Measurements from ENCODE around the gene IPCEF1. TPM values are rescaled to one million over a fixed set of nuclear protein-coding genes. Genes with fewer than 3 reads are reported as not detected.
"Not testable (repeated sequence)": the region's sequence is repeated elsewhere in the genome, so short reads cannot be mapped to it uniquely, and the experiment has no call there.

Gene IPCEF1
- total RNA-seq, 1 experiment from 2014 or later: 0.57 TPM

DNA sequence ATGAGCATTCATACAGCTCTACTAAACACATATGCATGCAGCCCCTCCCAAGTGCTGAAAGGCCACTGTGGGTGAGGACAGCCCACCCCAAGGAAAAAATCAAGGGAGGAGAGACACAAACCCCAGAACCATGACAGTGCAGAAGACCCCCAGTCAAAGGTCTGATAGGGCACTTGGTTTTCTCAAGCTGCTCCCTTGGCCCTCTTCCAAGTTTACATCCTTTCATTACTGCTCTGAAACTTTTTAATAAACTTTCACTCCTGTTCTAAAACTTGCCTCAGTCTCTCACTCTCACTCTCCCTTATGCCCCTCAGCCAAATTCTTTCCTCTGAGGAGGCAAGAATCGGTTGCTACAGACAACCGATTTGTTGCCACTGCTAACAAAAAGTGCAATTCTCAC is 24.9 kb downstream of the IPCEF1 start:
- intact Hi-C loops (cut with micrococcal nuclease; ENCODE audit: unreplicated experiment): no loop called here
- no peak for DNase-seq
- Histone ChIP-seq H3K36me3 (ENCODE audit: low read depth) (no peaks in the 10 kb centered on the region), H3K79me2 (ENCODE audit: low read depth) (no peaks in the 10 kb centered on the region), H3K4me2 (no peak overlapping the region), H3K4me3 (no peak overlapping the region), H3K4me1 (replicated peaks; ENCODE audit: insufficient read depth) (no peaks in the 10 kb centered on the region), H3K27ac (no peak overlapping the region), H2AFZ (no peak overlapping the region), H3K27me3 (ENCODE audit: insufficient read depth, low read depth) (no peaks in the 10 kb centered on the region), H4K20me1 (ENCODE audit: insufficient read depth) (no peaks in the 10 kb centered on the region), H3K9me2 (ENCODE audit: insufficient read depth) (no peaks in the 10 kb centered on the region), H3F3A (ENCODE audit: insufficient read depth, low read depth) (no peaks in the 10 kb centered on the region), H3K9me3 (ENCODE audit: insufficient read depth, low read depth) (no peaks in the 10 kb centered on the region)
- CTCF ChIA-PET: no interaction called here
- no peak for TF ChIP-seq EZH2 (IDR thresholded peaks at IDR 0.05; ENCODE audit: low read depth)
- TF ChIP-seq, protein P1, sequence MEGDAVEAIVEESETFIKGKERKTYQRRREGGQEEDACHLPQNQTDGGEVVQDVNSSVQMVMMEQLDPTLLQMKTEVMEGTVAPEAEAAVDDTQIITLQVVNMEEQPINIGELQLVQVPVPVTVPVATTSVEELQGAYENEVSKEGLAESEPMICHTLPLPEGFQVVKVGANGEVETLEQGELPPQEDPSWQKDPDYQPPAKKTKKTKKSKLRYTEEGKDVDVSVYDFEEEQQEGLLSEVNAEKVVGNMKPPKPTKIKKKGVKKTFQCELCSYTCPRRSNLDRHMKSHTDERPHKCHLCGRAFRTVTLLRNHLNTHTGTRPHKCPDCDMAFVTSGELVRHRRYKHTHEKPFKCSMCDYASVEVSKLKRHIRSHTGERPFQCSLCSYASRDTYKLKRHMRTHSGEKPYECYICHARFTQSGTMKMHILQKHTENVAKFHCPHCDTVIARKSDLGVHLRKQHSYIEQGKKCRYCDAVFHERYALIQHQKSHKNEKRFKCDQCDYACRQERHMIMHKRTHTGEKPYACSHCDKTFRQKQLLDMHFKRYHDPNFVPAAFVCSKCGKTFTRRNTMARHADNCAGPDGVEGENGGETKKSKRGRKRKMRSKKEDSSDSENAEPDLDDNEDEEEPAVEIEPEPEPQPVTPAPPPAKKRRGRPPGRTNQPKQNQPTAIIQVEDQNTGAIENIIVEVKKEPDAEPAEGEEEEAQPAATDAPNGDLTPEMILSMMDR (conservative IDR thresholded peaks at IDR 0.05): no peak
- POLR2A ChIA-PET (ENCODE audit: unreplicated experiment): no interaction called here
- BruUV-seq (replicated peaks): no TSS peak

DNA sequence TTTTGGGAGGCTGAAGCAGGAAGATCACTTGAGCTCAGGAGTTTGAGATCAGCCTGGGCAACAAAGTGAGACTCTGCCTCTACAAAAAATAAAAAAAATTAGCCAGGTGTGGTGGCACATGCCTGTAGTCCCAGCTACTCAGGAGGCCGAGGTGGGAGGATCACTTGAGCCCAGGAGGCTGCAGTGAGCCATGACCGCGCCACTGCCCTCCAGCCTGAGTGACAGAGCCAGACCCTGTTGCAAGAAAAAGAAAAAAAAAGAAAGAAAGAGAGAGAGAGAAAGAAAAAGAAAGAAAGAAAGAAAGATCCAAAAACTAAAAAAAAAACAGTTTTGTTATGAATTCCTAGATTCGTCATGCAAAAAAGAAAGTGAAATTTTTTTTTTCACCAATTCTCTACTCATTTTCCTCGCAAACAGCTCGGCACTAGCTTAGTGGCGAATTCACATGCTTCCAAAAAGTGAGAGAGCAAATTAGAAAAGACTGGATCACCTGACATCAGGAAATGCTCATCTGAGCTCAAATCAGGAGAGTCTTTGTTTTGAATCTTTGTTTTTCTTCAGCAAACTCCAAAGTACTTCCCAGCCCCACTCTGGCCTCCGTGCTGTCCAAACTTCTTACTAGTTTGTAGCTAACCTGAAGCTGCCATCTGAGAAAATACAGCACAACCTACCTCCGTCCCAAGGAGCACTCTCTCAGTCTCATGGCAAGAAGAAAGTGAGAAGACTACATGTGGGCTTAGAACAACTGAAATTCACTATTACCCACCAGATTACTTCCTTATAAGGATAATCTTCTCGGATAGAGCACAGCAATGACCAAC is 27.0 kb downstream of the IPCEF1 start:
- TF ChIP-seq, protein P1 (conservative IDR thresholded peaks at IDR 0.05): no peak
- no peak for TF ChIP-seq EZH2 (IDR thresholded peaks at IDR 0.05; ENCODE audit: low read depth)
- Histone ChIP-seq H3K79me2 (ENCODE audit: low read depth) (no peaks in the 10 kb centered on the region), H3K9me3 (ENCODE audit: insufficient read depth, low read depth) (no peaks in the 10 kb centered on the region), H4K20me1 (ENCODE audit: insufficient read depth) (no peaks in the 10 kb centered on the region), H3K27me3 (ENCODE audit: insufficient read depth, low read depth) (no peaks in the 10 kb centered on the region), H3K27ac (no peak overlapping the region), H3K4me2 (no peak overlapping the region), H2AFZ (0 out of 2 replicates have a peak overlapping the region, but pooled peaks have one; percentile 33), H3K4me3 (no peak overlapping the region), H3K9me2 (ENCODE audit: insufficient read depth) (no peaks in the 10 kb centered on the region), H3F3A (ENCODE audit: insufficient read depth, low read depth) (no peaks in the 10 kb centered on the region), H3K36me3 (ENCODE audit: low read depth) (no peaks in the 10 kb centered on the region), H3K4me1 (replicated peaks; ENCODE audit: insufficient read depth) (no peaks in the 10 kb centered on the region)
- intact Hi-C loops (cut with micrococcal nuclease; ENCODE audit: unreplicated experiment): no loop called here
- BruUV-seq (replicated peaks): no TSS peak
- DNase-seq: no peak
- ChIA-PET CTCF (no interaction called here), POLR2A (ENCODE audit: unreplicated experiment) (no interaction called here)

DNA sequence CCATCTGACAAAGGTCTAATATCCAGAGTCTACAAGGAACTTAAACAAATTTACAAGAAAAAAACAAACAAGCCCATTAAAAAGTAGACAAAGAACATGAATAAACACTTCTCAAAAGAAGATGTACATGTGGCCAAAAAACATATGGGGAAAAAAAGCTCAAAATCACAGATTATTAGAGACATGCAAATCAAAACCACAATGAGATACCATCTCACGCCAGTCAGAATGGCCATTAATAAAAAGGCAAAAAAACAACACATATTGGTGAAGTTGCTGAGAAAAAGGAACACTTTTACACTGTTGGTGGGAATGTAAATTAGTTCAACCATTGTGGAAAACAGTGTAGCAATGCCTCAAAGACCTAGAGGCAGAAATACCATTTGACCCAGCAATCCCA is 29.3 kb downstream of the IPCEF1 start:
- H3K27me3 ChIP-seq (ENCODE audit: insufficient read depth, low read depth); intact Hi-C loops (cut with micrococcal nuclease; ENCODE audit: unreplicated experiment); BruUV-seq (replicated peaks); H3K4me1 ChIP-seq (replicated peaks; ENCODE audit: insufficient read depth); H4K20me1 ChIP-seq (ENCODE audit: insufficient read depth); H2AFZ ChIP-seq; H3K4me3 ChIP-seq; H3K9me3 ChIP-seq (ENCODE audit: insufficient read depth, low read depth); H3F3A ChIP-seq (ENCODE audit: insufficient read depth, low read depth); H3K4me2 ChIP-seq; H3K9me2 ChIP-seq (ENCODE audit: insufficient read depth); H3K27ac ChIP-seq; CTCF ChIA-PET; H3K36me3 ChIP-seq (ENCODE audit: low read depth); H3K79me2 ChIP-seq (ENCODE audit: low read depth); DNase-seq: not testable (repeated sequence)
- POLR2A ChIA-PET (ENCODE audit: unreplicated experiment): interaction anchor here (0.6 kb wide), 1 partner anchor 24 kb away, joined by 3 read pairs; no protein-coding TSS in a partner anchor

DNA sequence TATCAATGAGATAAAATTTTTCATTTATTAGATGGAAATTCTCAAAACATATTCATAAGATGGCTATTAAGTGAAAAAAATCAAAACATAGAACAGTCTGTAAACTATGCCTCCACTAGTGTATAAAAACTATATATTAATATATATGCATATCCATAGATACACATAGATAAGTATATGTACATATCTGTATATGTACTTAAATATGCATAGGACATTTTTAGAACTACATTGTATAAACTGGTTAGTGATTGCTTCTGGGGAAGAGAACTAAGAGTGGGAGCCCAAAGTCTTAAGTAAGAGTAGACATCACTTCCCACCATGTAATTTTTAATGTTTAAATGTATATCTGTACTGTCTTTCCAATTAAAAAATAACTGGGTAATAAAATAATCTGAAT is 31.5 kb downstream of the IPCEF1 start:
- POLR2A ChIA-PET (ENCODE audit: unreplicated experiment): no interaction called here
- no peaks in the 10 kb centered on the region for H3K4me1 ChIP-seq (replicated peaks; ENCODE audit: insufficient read depth)
- H3K36me3 ChIP-seq (ENCODE audit: low read depth): no peaks in the 10 kb centered on the region
- CTCF ChIA-PET: no interaction called here
- no peak overlapping the region for H3K27ac ChIP-seq
- intact Hi-C loops (cut with micrococcal nuclease; ENCODE audit: unreplicated experiment): no loop called here
- no peaks in the 10 kb centered on the region for H3F3A ChIP-seq (ENCODE audit: insufficient read depth, low read depth)
- no peak overlapping the region for H3K4me2 ChIP-seq
- BruUV-seq (replicated peaks): no TSS peak
- H3K4me3 ChIP-seq: no peak overlapping the region
- no peaks in the 10 kb centered on the region for H4K20me1 ChIP-seq (ENCODE audit: insufficient read depth)
- H3K9me2 ChIP-seq (ENCODE audit: insufficient read depth): no peaks in the 10 kb centered on the region
- no peak overlapping the region for H2AFZ ChIP-seq
- DNase-seq: no peak
- H3K9me3 ChIP-seq (ENCODE audit: insufficient read depth, low read depth): no peaks in the 10 kb centered on the region
- TF ChIP-seq, protein P1 (conservative IDR thresholded peaks at IDR 0.05): no peak
- no peak for TF ChIP-seq EZH2 (IDR thresholded peaks at IDR 0.05; ENCODE audit: low read depth)
- no peaks in the 10 kb centered on the region for H3K27me3 ChIP-seq (ENCODE audit: insufficient read depth, low read depth)
- no peaks in the 10 kb centered on the region for H3K79me2 ChIP-seq (ENCODE audit: low read depth)
